ENCODE measurements around the gene OGFOD3.

Gene OGFOD3

GRCh38 chr17:82345151-82345976, 73.0 kb downstream of the OGFOD3 start:
- Histone ChIP-seq H3K27me3 (ENCODE audit: control insufficient read depth, insufficient read depth, low read length) (no peaks in the 10 kb centered on the region), H3K9me3 (ENCODE audit: control insufficient read depth, low read length) (no peaks in the 10 kb centered on the region), H3K9ac (ENCODE audit: low read length) (no peak overlapping the region), H3K36me3 (ENCODE audit: control insufficient read depth, insufficient read depth, low read length) (no peaks in the 10 kb centered on the region), H3K4me1 (ENCODE audit: control insufficient read depth, insufficient read depth, low read length) (peaks cover 27% of the 10 kb centered on the region), H3K4me3 (ENCODE audit: low read length) (no peak overlapping the region)

- Histone ChIP-seq H3K4me1 (ENCODE audit: control insufficient read depth, insufficient read depth, low read length) (peaks cover 31% of the 10 kb centered on the region), H3K4me3 (ENCODE audit: low read length) (no peak overlapping the region), H3K27me3 (ENCODE audit: control insufficient read depth, insufficient read depth, low read length) (no peaks in the 10 kb centered on the region), H3K9ac (ENCODE audit: low read length) (peak overlapping the region; percentile 51), H3K36me3 (ENCODE audit: control insufficient read depth, insufficient read depth, low read length) (no peaks in the 10 kb centered on the region), H3K9me3 (ENCODE audit: control insufficient read depth, low read length) (no peaks in the 10 kb centered on the region)
These were observed 74.0 kb downstream of the OGFOD3 start for GRCh38 chr17:82344175-82344907.

- no peaks in the 10 kb centered on the region for H3K27me3 ChIP-seq (ENCODE audit: control insufficient read depth, insufficient read depth, low read length)
- H3K4me3 ChIP-seq (ENCODE audit: low read length): no peak overlapping the region
- H3K4me1 ChIP-seq (ENCODE audit: control insufficient read depth, insufficient read depth, low read length): peaks cover 34% of the 10 kb centered on the region
- H3K9ac ChIP-seq (ENCODE audit: low read length): no peak overlapping the region
- H3K36me3 ChIP-seq (ENCODE audit: control insufficient read depth, insufficient read depth, low read length): no peaks in the 10 kb centered on the region
- no peaks in the 10 kb centered on the region for H3K9me3 ChIP-seq (ENCODE audit: control insufficient read depth, low read length)
These were observed 74.8 kb downstream of the OGFOD3 start for GRCh38 chr17:82343560-82343959.

- H3K9ac ChIP-seq (ENCODE audit: low read length): no peak overlapping the region
- no peaks in the 10 kb centered on the region for H3K27me3 ChIP-seq (ENCODE audit: control insufficient read depth, insufficient read depth, low read length)
- no peak overlapping the region for H3K4me3 ChIP-seq (ENCODE audit: low read length)
- H3K4me1 ChIP-seq (ENCODE audit: control insufficient read depth, insufficient read depth, low read length): peaks cover 36% of the 10 kb centered on the region
- H3K9me3 ChIP-seq (ENCODE audit: control insufficient read depth, low read length): no peaks in the 10 kb centered on the region
- H3K36me3 ChIP-seq (ENCODE audit: control insufficient read depth, insufficient read depth, low read length): no peaks in the 10 kb centered on the region
These were observed 75.9 kb downstream of the OGFOD3 start for GRCh38 chr17:82342361-82343079.

GRCh38 chr17:82339634-82340580, 78.5 kb downstream of the OGFOD3 start:
- H3K9ac ChIP-seq (ENCODE audit: low read length): peak overlapping the region; percentile 80
- no peaks in the 10 kb centered on the region for H3K9me3 ChIP-seq (ENCODE audit: control insufficient read depth, low read length)
- no peaks in the 10 kb centered on the region for H3K36me3 ChIP-seq (ENCODE audit: control insufficient read depth, insufficient read depth, low read length)
- peaks cover 29% of the 10 kb centered on the region for H3K4me1 ChIP-seq (ENCODE audit: control insufficient read depth, insufficient read depth, low read length)
- H3K4me3 ChIP-seq (ENCODE audit: low read length): peak overlapping the region; percentile 71
- no peaks in the 10 kb centered on the region for H3K27me3 ChIP-seq (ENCODE audit: control insufficient read depth, insufficient read depth, low read length)
